ENCODE results near the gene NMNAT1.
"Not testable (repeated sequence)": the region's sequence is repeated elsewhere in the genome, so short reads cannot be mapped to it uniquely, and the experiment has no call there.

GRCh38 chr1:10028956-10029500, 85.8 kb downstream of the NMNAT1 start:
- TF ChIP-seq MAX (CRISPR knock-in tag; IDR thresholded peaks at IDR 0.05); TEAD1 (CRISPR knock-in tag; IDR thresholded peaks at IDR 0.05); CTCF (IDR thresholded peaks at IDR 0.05); ATF3 (CRISPR knock-in tag; conservative IDR thresholded peaks at IDR 0.05); USF1 (CRISPR knock-in tag; IDR thresholded peaks at IDR 0.05); CREM (CRISPR knock-in tag; IDR thresholded peaks at IDR 0.05); TEAD4 (CRISPR knock-in tag; IDR thresholded peaks at IDR 0.05); ZNF232 (CRISPR knock-in tag; IDR thresholded peaks at IDR 0.05); E2F4 (CRISPR knock-in tag; IDR thresholded peaks at IDR 0.05; ENCODE audit: borderline replicate concordance, low read depth); USF2 (CRISPR knock-in tag; IDR thresholded peaks at IDR 0.05); SP1 (CRISPR knock-in tag; conservative IDR thresholded peaks at IDR 0.05): not testable (repeated sequence)

Measured in WTC11 (cell line).